IPS-11a (cell line): Measurements from ENCODE around the gene HECTD4.
"Not testable (repeated sequence)": the region's sequence is repeated elsewhere in the genome, so short reads cannot be mapped to it uniquely, and the experiment has no call there.

ENCODE experiments used
- H3K4me3 ChIP-seq: one replicate; pipeline ENCODE4 v1.5.1; 2013; ENCODE audit warnings: low read depth, low read length, control low read depth

HECTD4 gene

GRCh38 chr12:112354399-112354798 is 27.8 kb downstream of the HECTD4 start:
- H3K4me3 ChIP-seq, result no peak overlapping the region

GRCh38 chr12:112353393-112353792 is 28.8 kb downstream of the HECTD4 start:
- H3K4me3 ChIP-seq, result no peak overlapping the region

- H3K4me3 ChIP-seq, result no peak overlapping the region
Observed at GRCh38 chr12:112352921-112353320, 29.3 kb downstream of the HECTD4 start.

GRCh38 chr12:112350593-112351592 is 31.3 kb downstream of the HECTD4 start:
- H3K4me3 ChIP-seq, result no peak overlapping the region

DNA sequence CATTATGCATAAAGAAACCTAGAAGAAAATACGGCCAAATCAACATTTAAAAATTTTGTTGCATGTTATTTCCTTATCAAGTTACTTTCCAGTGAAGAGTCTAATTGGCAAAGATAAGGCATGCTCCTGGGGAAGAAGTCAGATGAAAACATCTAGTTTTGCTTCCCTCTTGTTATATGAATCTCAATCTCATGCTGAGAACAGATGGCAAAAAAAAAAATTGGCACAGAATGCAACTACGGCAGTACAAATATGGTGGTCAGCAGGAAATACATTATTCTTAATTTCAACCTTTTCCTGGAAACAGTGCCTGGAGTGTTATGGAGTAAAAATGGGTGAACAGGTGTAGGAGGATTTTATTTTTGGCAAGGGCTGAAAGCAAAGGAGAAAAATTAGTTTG is 32.8 kb downstream of the HECTD4 start:
- no peak overlapping the region for H3K4me3 ChIP-seq

DNA sequence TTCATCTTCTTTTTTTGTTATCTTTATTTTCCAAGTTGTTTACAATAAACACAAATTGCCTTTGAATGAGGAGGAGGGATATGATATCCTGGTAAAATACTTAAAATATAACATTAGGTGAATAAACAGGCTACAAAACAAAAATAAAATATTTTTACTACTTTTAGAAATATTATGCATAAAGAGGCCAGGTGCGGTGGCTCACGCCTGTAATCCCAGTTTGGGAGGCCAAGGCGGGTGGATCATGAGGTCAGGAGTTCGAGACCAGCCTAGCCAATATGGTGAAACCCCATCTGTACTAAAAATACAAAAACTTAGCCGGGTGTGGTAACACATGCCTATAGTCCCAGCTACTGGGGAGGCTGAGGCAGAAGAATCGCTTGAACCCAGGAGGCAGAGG is 33.3 kb downstream of the HECTD4 start:
- not testable (repeated sequence) for H3K4me3 ChIP-seq

- no peak overlapping the region for H3K4me3 ChIP-seq
Observed at GRCh38 chr12:112347581-112347982, 34.6 kb downstream of the HECTD4 start.

DNA sequence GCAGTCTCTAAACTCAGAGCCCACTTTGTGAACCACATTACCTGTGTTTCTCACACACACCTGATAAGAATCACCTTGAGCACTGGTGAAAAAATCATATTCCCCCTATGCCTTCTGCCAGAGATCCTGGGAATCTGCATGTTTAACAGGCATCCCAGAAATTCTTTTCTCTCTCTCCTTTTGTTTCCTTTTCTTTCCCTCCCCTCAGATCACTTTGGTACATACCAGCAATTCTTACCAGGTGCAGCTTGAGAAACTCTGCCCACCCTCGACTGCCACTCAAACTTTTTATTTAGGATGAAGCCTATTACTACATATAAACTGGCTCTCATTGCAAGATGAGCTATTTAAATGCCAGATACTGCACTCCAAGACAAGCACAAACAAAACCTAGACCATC is 36.0 kb downstream of the HECTD4 start:
- H3K4me3 ChIP-seq, result no peak overlapping the region

DNA sequence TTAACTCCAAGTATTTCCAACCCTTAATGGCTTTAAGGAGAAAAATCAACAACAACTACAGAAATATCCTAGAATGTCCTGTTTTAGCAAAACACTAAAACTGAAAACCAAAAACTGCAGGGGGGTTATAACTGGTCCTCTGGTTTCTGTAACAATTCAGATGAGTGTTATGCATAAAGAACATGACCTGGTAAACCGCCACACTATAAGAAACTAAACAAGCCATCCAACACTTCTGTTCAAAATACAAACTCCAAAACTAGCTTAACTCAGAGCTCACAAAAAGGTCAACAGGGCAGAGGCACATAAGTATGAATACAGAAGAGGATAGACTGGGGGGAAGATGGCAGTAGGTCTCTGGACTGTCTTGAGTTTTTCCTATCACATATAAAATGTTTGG is 38.0 kb downstream of the HECTD4 start:
- H3K4me3 ChIP-seq, result no peak overlapping the region

DNA sequence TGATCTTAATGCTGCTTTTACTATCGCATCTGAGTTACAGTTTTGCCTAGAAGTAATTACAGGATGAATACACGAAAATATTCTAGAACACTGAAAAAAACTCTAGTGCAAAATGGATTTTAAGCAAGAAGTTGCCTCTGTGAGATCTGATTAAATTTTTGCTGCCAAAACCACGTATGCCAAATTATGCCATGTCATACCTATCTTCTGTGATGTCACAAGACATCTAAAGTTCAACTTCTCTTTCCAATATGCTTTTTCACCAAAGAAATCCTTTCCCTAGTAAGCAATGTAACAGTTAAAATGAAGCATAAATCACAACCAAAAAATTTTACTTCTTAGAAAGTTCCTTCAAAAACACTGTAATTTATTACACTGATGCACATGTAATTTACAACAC is 39.6 kb downstream of the HECTD4 start:
- no peak overlapping the region for H3K4me3 ChIP-seq

GRCh38 chr12:112341046-112341825 is 41.0 kb downstream of the HECTD4 start:
- no peak overlapping the region for H3K4me3 ChIP-seq

DNA sequence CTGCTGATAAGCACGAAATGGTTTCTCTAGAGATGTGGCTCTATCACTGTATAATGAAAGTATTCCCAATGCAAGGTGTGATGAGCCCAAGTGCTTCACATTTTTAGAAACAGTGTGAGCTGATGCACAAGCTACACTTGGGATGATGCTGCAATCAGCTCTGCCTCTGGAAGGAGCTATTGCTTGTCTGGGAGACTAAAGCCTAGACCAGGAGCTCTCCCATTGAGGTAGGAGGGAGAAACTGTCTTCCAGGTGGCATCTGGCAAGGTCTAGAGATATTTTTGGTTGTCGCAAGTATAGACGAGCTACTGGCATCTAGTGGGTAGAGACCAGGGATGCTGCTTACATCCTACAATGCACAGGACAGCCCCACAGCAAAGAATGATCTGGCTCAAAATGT is 42.0 kb downstream of the HECTD4 start:
- no peak overlapping the region for H3K4me3 ChIP-seq

GRCh38 chr12:112334999-112335398 is 47.2 kb downstream of the HECTD4 start:
- not testable (repeated sequence) for H3K4me3 ChIP-seq

DNA sequence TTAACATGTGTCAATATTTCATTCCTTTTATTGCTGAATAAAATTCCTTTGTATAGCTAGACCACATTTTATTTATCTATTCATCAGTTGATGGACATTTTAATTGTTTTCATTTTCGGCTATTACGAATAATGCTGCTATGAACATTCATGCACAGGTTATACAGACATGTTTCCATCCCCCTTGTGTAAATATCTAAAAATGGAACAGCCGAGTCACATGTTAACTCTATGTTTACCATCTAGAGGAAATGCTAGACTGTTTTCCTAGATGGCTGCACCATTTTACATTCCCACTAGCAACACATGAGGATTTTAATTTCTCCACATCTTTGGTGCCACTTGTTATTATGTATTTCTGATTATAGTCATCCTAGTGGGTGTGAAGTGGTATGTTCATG is 49.2 kb downstream of the HECTD4 start:
- no peak overlapping the region for H3K4me3 ChIP-seq

- no peak overlapping the region for H3K4me3 ChIP-seq
Observed at GRCh38 chr12:112331886-112332285, 50.3 kb downstream of the HECTD4 start.

DNA sequence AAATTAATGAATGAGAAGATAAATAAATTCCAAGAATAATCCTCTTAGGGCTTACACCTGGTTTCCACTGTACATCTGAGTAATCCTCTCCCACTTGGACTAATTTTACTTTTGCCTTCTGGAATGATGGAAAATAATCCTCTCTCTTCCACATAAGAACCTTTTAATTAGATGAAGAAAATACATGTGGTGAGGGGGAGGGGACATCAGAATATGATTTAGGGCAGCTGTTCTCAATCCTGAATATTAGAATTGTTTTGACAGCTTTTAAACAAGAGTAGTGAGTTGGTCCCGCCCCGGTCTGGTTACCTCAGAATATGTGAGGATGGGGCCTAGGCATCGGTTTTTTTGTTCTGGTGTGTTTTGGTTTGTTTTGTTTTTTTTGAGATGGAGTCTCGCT is 51.5 kb downstream of the HECTD4 start:
- no peak overlapping the region for H3K4me3 ChIP-seq

DNA sequence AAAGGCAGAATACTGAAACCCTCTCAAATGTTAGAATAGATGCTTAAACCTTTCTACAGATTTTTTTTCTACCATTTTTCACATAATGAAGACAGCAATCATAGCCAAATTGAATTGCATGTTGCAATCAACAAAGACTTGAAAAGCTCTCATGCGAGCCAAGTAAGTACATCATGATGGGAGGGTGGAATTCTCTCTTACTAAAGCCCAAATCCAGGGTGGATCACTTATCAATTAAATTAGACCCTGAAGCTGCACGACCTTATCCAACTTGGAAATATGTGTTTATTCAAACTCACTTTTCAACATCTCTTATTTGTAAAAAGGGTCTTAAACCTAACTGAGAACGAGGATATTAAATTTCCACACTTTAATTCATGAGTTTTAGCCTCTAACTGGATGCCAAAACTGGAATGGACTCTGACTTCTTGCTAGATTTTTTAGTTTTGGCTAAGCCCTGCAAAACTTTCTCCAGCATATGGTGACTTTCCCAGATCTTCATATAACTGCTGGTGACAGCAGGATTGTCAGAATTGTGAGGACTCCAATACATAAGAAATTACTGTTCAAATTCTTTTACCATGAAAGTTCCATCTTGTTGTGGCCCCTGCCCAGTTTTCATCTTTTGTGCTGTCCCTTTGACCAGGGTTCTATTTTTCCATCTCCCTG is 53.6 kb downstream of the HECTD4 start:
- no peak overlapping the region for H3K4me3 ChIP-seq

- no peak overlapping the region for H3K4me3 ChIP-seq
Observed at GRCh38 chr12:112327209-112327938, 54.9 kb downstream of the HECTD4 start.

DNA sequence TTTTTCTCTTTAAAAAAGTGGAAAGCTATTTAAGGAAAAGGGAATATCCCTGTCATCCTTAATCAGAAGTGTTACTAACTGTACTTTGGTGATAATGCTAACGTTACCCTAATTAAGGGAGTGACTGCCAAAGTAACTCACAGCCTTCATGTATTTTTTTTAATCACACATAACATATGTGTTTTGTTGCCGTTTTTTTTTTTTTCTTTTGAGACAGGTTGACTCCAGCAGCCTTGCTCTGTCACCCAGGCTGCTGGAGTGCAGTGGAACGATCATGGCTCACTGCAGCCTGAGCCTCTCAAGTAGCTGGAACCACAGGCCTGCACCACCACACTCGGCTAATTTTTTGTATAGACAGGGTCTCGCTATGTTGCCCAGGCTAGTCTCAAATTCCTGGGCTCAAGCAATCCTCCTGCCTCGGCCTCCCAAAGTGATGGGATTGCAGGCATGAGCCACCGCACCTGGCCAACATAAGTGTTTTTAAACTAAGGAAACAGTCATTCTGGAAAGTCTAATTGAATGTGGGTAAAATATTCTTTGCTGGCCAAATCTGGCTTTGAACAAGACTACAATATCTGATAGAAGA is 56.5 kb downstream of the HECTD4 start:
- no peak overlapping the region for H3K4me3 ChIP-seq

DNA sequence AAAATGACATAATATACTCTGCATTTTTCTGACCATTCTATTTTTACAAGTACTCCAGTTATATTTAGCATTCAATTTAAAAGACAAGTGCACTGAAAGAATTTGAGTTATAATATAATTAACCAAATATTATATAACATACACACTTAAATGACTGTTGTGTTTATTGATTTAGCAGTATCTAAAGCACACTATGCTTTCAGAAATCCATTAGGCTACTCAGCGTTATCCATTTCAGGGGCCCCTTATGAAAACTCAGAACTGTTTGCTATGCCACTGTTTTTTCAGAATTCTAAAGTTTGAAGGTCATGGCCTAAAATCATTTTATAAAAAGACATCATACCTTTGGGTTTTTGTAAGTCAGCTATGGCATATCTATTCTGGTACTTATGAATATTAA is 57.1 kb downstream of the HECTD4 start:
- no peak overlapping the region for H3K4me3 ChIP-seq
